Urinary bladder (tissue), 4 donors: Measurements from ENCODE around the gene MAIP1. TPM values are rescaled to one million over a fixed set of nuclear protein-coding genes. Genes with fewer than 3 reads are reported as not detected.

Experiments used
- DNase-seq: peaks from one replicate; pipeline ENCODE4 v3.0.0-alpha.2; 2015; ENCODE audit errors: extremely low spot score
- H3K27ac ChIP-seq: one replicate; pipeline ENCODE4 v1.5.1; 2013; ENCODE audit warnings: low read depth, mild to moderate bottlenecking, moderate library complexity
- H3K36me3 ChIP-seq: one replicate; pipeline ENCODE4 v1.6.1; 2013; ENCODE audit warnings: mild to moderate bottlenecking, moderate library complexity; ENCODE audit not compliant: insufficient read depth
- H3K4me1 ChIP-seq: one replicate; pipeline ENCODE4 v1.6.1; 2013; ENCODE audit warnings: mild to moderate bottlenecking, moderate library complexity; ENCODE audit not compliant: insufficient read depth
- H3K4me3 ChIP-seq: one replicate; pipeline ENCODE4 v1.5.1; 2013; ENCODE audit warnings: low read depth, low read length
- WGBS: extraction: QIAGEN DNeasy Blood & Tissue Kit; methylation state at CpG from one replicate; pipeline ENCODE4 v1.1.7; 2013; 5-methylcytosine and 5-hydroxymethylcytosine counted together
- polyA plus RNA-seq: library from polyadenylated mRNA; stranded (reverse); fragments of 200-250 nt; gene quantifications from one replicate; pipeline ENCODE4 v1.2.3, GENCODE V29; 2013
- total RNA-seq: library from RNA; depleted of rRNA; stranded (reverse); fragments of >200 nt; gene quantifications from one replicate; pipeline ENCODE4 v1.2.3, GENCODE V29; 2014
- donor health status: healthy with polysubstance abuse.
- donor health status: healthy.

Gene MAIP1
- total and polyA plus RNA-seq, 2 donors, result 14.4 to 18.5 TPM

GRCh38 chr2:199985625-199986207 lies 30.3 kb downstream of the MAIP1 start:
- peaks cover 2% of the 10 kb centered on the region for H3K4me1 ChIP-seq
- DNase-seq, result no peak
- no peak overlapping the region for H3K27ac ChIP-seq
- no peak overlapping the region for H3K4me3 ChIP-seq
- WGBS, result 73% methylated on average over 6 of the region's 6 CpGs
- no peaks in the 10 kb centered on the region for H3K36me3 ChIP-seq

- Histone ChIP-seq H3K27ac (no peak overlapping the region), H3K36me3 (no peaks in the 10 kb centered on the region), H3K4me1 (no peaks in the 10 kb centered on the region), H3K4me3 (no peak overlapping the region)
- WGBS, result 56% methylated on average over 2 of the region's 2 CpGs
- no peak for DNase-seq
Measured at GRCh38 chr2:199987586-199987985, 32.2 kb downstream of the MAIP1 start.

- H3K4me1 ChIP-seq, result no peaks in the 10 kb centered on the region
- 13% methylated on average over 7 of the region's 7 CpGs for WGBS
- H3K4me3 ChIP-seq, result no peak overlapping the region
- H3K36me3 ChIP-seq, result no peaks in the 10 kb centered on the region
- H3K27ac ChIP-seq, result no peak overlapping the region
- DNase-seq, result no peak
Measured at GRCh38 chr2:199988151-199988550, 32.8 kb downstream of the MAIP1 start.

- Histone ChIP-seq H3K27ac (no peak overlapping the region), H3K4me3 (no peak overlapping the region), H3K4me1 (no peaks in the 10 kb centered on the region), H3K36me3 (no peaks in the 10 kb centered on the region)
- DNase-seq, result no peak
- WGBS, result 96% methylated on average over 5 of the region's 5 CpGs
Measured at GRCh38 chr2:199989822-199990221, 34.4 kb downstream of the MAIP1 start.

- Histone ChIP-seq H3K27ac (no peak overlapping the region), H3K4me1 (no peaks in the 10 kb centered on the region), H3K36me3 (no peaks in the 10 kb centered on the region), H3K4me3 (no peak overlapping the region)
- no peak for DNase-seq
- WGBS, result 89% methylated on average over 2 of the region's 2 CpGs
Measured at GRCh38 chr2:199991691-199992090, 36.3 kb downstream of the MAIP1 start.

GRCh38 chr2:199992296-199992695 lies 36.9 kb downstream of the MAIP1 start:
- Histone ChIP-seq H3K36me3 (no peaks in the 10 kb centered on the region), H3K4me1 (no peaks in the 10 kb centered on the region), H3K4me3 (no peak overlapping the region), H3K27ac (no peak overlapping the region)
- no peak for DNase-seq
- 95% methylated on average over 3 of the region's 3 CpGs for WGBS

- DNase-seq, result no peak
- H3K36me3 ChIP-seq, result no peaks in the 10 kb centered on the region
- H3K4me3 ChIP-seq, result no peak overlapping the region
- no peaks in the 10 kb centered on the region for H3K4me1 ChIP-seq
- H3K27ac ChIP-seq, result no peak overlapping the region
- 81% methylated on average over 3 of the region's 3 CpGs for WGBS
Measured at GRCh38 chr2:199994371-199994770, 39.0 kb downstream of the MAIP1 start.

GRCh38 chr2:199994896-199995295 lies 39.5 kb downstream of the MAIP1 start:
- no peak for DNase-seq
- H3K4me1 ChIP-seq, result no peaks in the 10 kb centered on the region
- H3K4me3 ChIP-seq, result no peak overlapping the region
- no peak overlapping the region for H3K27ac ChIP-seq
- WGBS, result 89% methylated on average over 2 of the region's 2 CpGs
- no peaks in the 10 kb centered on the region for H3K36me3 ChIP-seq

- no peak for DNase-seq
Measured at GRCh38 chr2:199997296-199997695, 41.9 kb downstream of the MAIP1 start.

GRCh38 chr2:199999166-199999565 lies 43.8 kb downstream of the MAIP1 start:
- no peaks in the 10 kb centered on the region for H3K4me1 ChIP-seq
- DNase-seq, result no peak
- no peak overlapping the region for H3K27ac ChIP-seq
- H3K4me3 ChIP-seq, result no peak overlapping the region
- WGBS, result 93% methylated on average over 4 of the region's 4 CpGs
- no peaks in the 10 kb centered on the region for H3K36me3 ChIP-seq

More at GRCh38 chr2:199997296-199997695, 41.9 kb downstream of the MAIP1 start:
- no peak overlapping the region for H3K27ac ChIP-seq
- WGBS, result 92% methylated on average over 3 of the region's 3 CpGs
- H3K4me1 ChIP-seq, result no peaks in the 10 kb centered on the region
- no peaks in the 10 kb centered on the region for H3K36me3 ChIP-seq
- no peak overlapping the region for H3K4me3 ChIP-seq

- no peak for DNase-seq
Measured at GRCh38 chr2:200000444-200001163, 45.2 kb downstream of the MAIP1 start.

GRCh38 chr2:200003444-200003843 lies 48.1 kb downstream of the MAIP1 start:
- Histone ChIP-seq H3K27ac (no peak overlapping the region), H3K36me3 (no peaks in the 10 kb centered on the region), H3K4me3 (no peak overlapping the region), H3K4me1 (no peaks in the 10 kb centered on the region)
- no peak for DNase-seq
- 83% methylated on average over 1 of the region's 1 CpG for WGBS

More at GRCh38 chr2:200000444-200001163, 45.2 kb downstream of the MAIP1 start:
- Histone ChIP-seq H3K4me3 (no peak overlapping the region), H3K4me1 (no peaks in the 10 kb centered on the region), H3K36me3 (no peaks in the 10 kb centered on the region), H3K27ac (no peak overlapping the region)
- 60% methylated on average over 2 of the region's 2 CpGs for WGBS

- no peaks in the 10 kb centered on the region for H3K36me3 ChIP-seq
- H3K4me3 ChIP-seq, result no peak overlapping the region
- H3K27ac ChIP-seq, result no peak overlapping the region
- H3K4me1 ChIP-seq, result no peaks in the 10 kb centered on the region
- no peak for DNase-seq
Measured at GRCh38 chr2:200005675-200006074, 50.3 kb downstream of the MAIP1 start.

- WGBS, result 88% methylated on average over 1 of the region's 1 CpG
- Histone ChIP-seq H3K4me1 (no peaks in the 10 kb centered on the region), H3K27ac (no peak overlapping the region), H3K36me3 (no peaks in the 10 kb centered on the region), H3K4me3 (no peak overlapping the region)
- no peak for DNase-seq
Measured at GRCh38 chr2:200007306-200007705, 51.9 kb downstream of the MAIP1 start.
